OCI-LY3 (cell line): ENCODE data around the gene CRPPA.

Source experiments
- EZH2phosphoT487 ChIP-seq: fragments of 200-600 bp; shearing (Covaris generic); IDR thresholded peaks from 2 replicates; pipeline ENCODE4 v1.6.1; 2018; ENCODE audit warnings: antibody characterized with exemption, mixed run types, low read depth
- TF ChIP-seq, protein P1 (sequence below): fragments of 200-600, 300-600 bp; sonication (generic); IDR thresholded peaks from 2 replicates; pipeline ENCODE4 v1.5.1; 2014; ENCODE audit warnings: antibody characterized with exemption, low read length, low read depth

DNA sequence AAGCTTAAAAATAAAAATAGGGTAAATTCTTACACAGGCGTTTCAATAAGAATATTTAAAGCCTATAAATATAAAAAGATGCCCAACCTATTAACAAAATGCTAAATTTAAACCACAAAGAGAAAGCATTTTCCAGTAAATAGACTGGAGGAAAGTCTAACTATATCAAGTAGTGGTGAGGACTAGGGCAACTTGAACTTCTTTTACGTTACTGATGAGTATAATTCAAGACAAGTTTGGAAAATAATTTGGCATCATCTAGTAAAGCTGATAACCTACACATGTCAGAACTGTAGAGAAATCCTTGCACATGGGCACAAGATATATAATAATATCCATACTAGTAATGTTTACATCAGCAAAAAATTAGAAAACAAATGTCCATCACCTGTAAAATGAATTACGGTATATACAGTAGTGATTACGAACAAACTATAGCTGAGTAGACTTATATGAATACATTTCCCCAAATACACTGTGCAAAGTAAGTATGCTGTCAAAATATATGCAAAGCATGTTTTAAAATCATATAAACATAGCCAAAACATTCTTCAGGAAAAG is 27.4 kb downstream of the CRPPA start:
- TF ChIP-seq, protein P1, sequence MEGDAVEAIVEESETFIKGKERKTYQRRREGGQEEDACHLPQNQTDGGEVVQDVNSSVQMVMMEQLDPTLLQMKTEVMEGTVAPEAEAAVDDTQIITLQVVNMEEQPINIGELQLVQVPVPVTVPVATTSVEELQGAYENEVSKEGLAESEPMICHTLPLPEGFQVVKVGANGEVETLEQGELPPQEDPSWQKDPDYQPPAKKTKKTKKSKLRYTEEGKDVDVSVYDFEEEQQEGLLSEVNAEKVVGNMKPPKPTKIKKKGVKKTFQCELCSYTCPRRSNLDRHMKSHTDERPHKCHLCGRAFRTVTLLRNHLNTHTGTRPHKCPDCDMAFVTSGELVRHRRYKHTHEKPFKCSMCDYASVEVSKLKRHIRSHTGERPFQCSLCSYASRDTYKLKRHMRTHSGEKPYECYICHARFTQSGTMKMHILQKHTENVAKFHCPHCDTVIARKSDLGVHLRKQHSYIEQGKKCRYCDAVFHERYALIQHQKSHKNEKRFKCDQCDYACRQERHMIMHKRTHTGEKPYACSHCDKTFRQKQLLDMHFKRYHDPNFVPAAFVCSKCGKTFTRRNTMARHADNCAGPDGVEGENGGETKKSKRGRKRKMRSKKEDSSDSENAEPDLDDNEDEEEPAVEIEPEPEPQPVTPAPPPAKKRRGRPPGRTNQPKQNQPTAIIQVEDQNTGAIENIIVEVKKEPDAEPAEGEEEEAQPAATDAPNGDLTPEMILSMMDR = no peak
- TF ChIP-seq EZH2phosphoT487 = no peak
